ENCODE results near the gene MACC1. TPM values are rescaled to one million over a fixed set of nuclear protein-coding genes. Genes with fewer than 3 reads are reported as not detected.

The MACC1 gene
- total RNA-seq, 3 donors from 2014 or later (not counting 1 experiment from before 2014, with no cell fraction given) = 0.09 to 0.45 (median 0.26) TPM

DNA sequence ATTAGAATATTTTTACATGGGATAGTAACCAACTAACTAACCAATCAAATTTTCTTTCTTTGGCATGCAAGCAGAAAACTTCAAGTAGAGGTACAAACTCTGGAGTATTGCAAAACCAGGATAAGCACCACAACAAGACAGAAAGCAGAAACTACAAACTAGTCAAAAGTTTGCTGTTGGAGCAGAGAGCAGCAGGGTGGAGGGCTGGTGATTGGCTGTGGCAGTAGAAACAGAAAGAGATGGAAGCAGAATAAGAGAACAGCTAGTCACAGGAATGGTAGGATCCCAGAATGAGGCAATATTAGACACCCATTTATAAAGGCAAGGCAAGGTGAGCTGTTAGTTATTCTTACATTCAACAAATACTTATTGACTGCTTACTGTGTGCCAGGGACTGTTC lies 6.8 kb upstream of the MACC1 start:
- no peak for DNase-seq
- no peaks in the 10 kb centered on the region for H3K36me3 ChIP-seq (ENCODE audit: control insufficient read depth, insufficient read depth, low read length)
- H3K27ac ChIP-seq (ENCODE audit: low read length) = no peak overlapping the region
- H3K4me3 ChIP-seq (ENCODE audit: low read length) = no peak overlapping the region
- peaks cover 18 to 19% of the 10 kb centered on the region in 2 donors for H3K4me1 Mint-ChIP-seq
- H3K9me3 ChIP-seq (ENCODE audit: control insufficient read depth, insufficient read depth, low read length) = no peaks in the 10 kb centered on the region
- no peak for ATAC-seq
- H3K27ac Mint-ChIP-seq = no peak overlapping the region
- H3K36me3 Mint-ChIP-seq = no peaks in the 10 kb centered on the region
- no peaks in the 10 kb centered on the region for H3K27me3 ChIP-seq (ENCODE audit: control insufficient read depth, insufficient read depth, low read length)
- H3K4me3 Mint-ChIP-seq = no peak overlapping the region
- H3K9me3 Mint-ChIP-seq = peaks cover 0 to 3% of the 10 kb centered on the region in 2 donors
- intact Hi-C loops (cut with micrococcal nuclease) = no loop called here
- H3K4me1 ChIP-seq (ENCODE audit: control insufficient read depth, insufficient read depth, low read length) = peaks cover 12% of the 10 kb centered on the region
- no peaks in the 10 kb centered on the region for H3K27me3 Mint-ChIP-seq (ENCODE audit: low read depth in 2 of 2)
- no peak for TF ChIP-seq CTCF (IDR thresholded peaks at IDR 0.05)

GRCh38 chr7:20223356-20223755 lies 6.2 kb upstream of the MACC1 start:
- Histone ChIP-seq H3K27me3 (ENCODE audit: control insufficient read depth, insufficient read depth, low read length) (no peaks in the 10 kb centered on the region), H3K27ac (ENCODE audit: low read length) (no peak overlapping the region), H3K4me3 (ENCODE audit: low read length) (no peak overlapping the region), H3K4me1 (ENCODE audit: control insufficient read depth, insufficient read depth, low read length) (peaks cover 14% of the 10 kb centered on the region), H3K36me3 (ENCODE audit: control insufficient read depth, insufficient read depth, low read length) (no peaks in the 10 kb centered on the region), H3K9me3 (ENCODE audit: control insufficient read depth, insufficient read depth, low read length) (no peaks in the 10 kb centered on the region)
- no peak overlapping the region for H3K4me3 Mint-ChIP-seq
- ATAC-seq (no peak), DNase-seq (no peak)
- no peak for TF ChIP-seq CTCF (IDR thresholded peaks at IDR 0.05)
- H3K36me3 Mint-ChIP-seq = no peaks in the 10 kb centered on the region
- no peak overlapping the region for H3K27ac Mint-ChIP-seq
- WGBS (ENCODE audit: insufficient coverage) = 96% methylated on average over 2 of the region's 5 CpGs
- peaks cover 0 to 3% of the 10 kb centered on the region in 2 donors for H3K9me3 Mint-ChIP-seq
- peaks cover 24 to 25% of the 10 kb centered on the region in 2 donors for H3K4me1 Mint-ChIP-seq
- H3K27me3 Mint-ChIP-seq (ENCODE audit: low read depth in 2 of 2) = no peaks in the 10 kb centered on the region
- intact Hi-C loops (cut with micrococcal nuclease) = no loop called here

DNA sequence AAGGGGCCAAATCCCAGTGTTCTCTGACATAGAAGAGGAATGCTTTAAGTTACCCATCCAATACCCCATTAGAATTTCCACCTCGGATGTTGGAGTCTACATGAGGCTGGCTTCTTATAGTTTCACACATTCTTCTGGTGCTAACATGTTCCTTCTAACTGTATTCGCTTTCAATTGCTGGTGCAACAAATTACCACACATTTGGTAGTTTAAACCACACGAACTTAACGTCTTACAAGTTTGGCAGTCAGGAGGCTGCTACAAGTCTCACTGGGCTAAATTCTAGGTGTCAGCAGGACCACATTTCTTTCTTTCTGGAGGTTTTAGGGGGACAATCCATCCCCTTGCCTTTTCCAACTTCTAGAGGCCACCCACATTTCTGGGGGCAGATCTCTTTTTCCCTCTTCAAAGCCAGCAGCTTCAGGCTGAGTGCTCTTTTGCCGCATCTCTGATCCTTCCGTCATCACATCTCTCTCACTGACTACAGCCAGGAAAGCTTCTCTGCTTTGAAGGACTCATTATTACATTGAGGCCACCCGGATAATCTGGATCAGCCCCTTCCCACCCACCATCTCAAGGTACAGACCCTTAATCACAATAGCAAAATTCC lies 5.1 kb upstream of the MACC1 start:
- H3K4me3 Mint-ChIP-seq = no peak overlapping the region
- no peaks in the 10 kb centered on the region for H3K36me3 Mint-ChIP-seq
- no peaks in the 10 kb centered on the region for H3K27me3 Mint-ChIP-seq (ENCODE audit: low read depth in 2 of 2)
- H3K9me3 ChIP-seq (ENCODE audit: control insufficient read depth, insufficient read depth, low read length) = no peaks in the 10 kb centered on the region
- H3K27ac ChIP-seq (ENCODE audit: low read length) = no peak overlapping the region
- peaks cover 26 to 27% of the 10 kb centered on the region in 2 donors for H3K4me1 Mint-ChIP-seq
- H3K36me3 ChIP-seq (ENCODE audit: control insufficient read depth, insufficient read depth, low read length) = no peaks in the 10 kb centered on the region
- H3K27ac Mint-ChIP-seq = no peak overlapping the region
- intact Hi-C loops (cut with micrococcal nuclease) = no loop called here
- H3K4me3 ChIP-seq (ENCODE audit: low read length) = no peak overlapping the region
- DNase-seq (no peak), ATAC-seq (no peak)
- H3K9me3 Mint-ChIP-seq = peaks cover 0 to 3% of the 10 kb centered on the region in 2 donors
- 67% methylated on average over 7 of the region's 7 CpGs for WGBS (ENCODE audit: insufficient coverage)
- TF ChIP-seq CTCF (IDR thresholded peaks at IDR 0.05) = no peak
- no peaks in the 10 kb centered on the region for H3K27me3 ChIP-seq (ENCODE audit: control insufficient read depth, insufficient read depth, low read length)
- H3K4me1 ChIP-seq (ENCODE audit: control insufficient read depth, insufficient read depth, low read length) = peaks cover 18% of the 10 kb centered on the region
